PC-9 (cell line): ENCODE measurements around the gene FOXP2. TPM values are rescaled to one million over a fixed set of nuclear protein-coding genes. Genes with fewer than 3 reads are reported as not detected.

Experiments
- BruUV-seq: library from RNA; stranded (reverse); fragments of 400-500 nt; replicated peaks from 2 replicates; lab custom pipeline; 2021; lab: Mats Ljungman, UMichigan
- CTCF ChIA-PET: fragments of 300-600 bp; sonication (Branson Sonifier 250); formaldehyde crosslinking; loops from one replicate; lab custom pipeline; 2022; ENCODE audit warnings: antibody characterized with exemption; lab: Charles Lee
- POLR2A ChIA-PET: fragments of 300-600 bp; sonication (Branson Sonifier 250); formaldehyde crosslinking; loops from one replicate; lab custom pipeline; 2022; ENCODE audit warnings: antibody characterized with exemption; ENCODE audit not compliant: unreplicated experiment; lab: Charles Lee
- DNase-seq, 2 experiments: peaks; one replicate each; pipeline versions ENCODE4 v3.0.0 to v3.0.0-alpha.2; 2015 to 2022; ENCODE audit warnings: mixed read lengths in 1 of 2
- H2AFZ ChIP-seq: fragments of 200-600 bp; sonication (generic); 2 replicates; pipeline ENCODE4 v1.8.1; 2017; ENCODE audit warnings: antibody characterized with exemption
- H3F3A ChIP-seq: fragments of 200-600 bp; sonication (generic); 2 replicates; pipeline ENCODE4 v1.8.1; 2017; ENCODE audit warnings: antibody characterized with exemption, mild to moderate bottlenecking, low read depth; ENCODE audit not compliant: insufficient read depth
- H3K27ac ChIP-seq: fragments of 200-600 bp; sonication (generic); 2 replicates; pipeline ENCODE4 v1.6.1; 2016; ENCODE audit warnings: mixed run types
- H3K27me3 ChIP-seq: fragments of 200-600 bp; sonication (generic); 2 replicates; pipeline ENCODE4 v1.6.1; 2016; ENCODE audit warnings: low read depth, mixed run types; ENCODE audit not compliant: insufficient read depth
- H3K36me3 ChIP-seq: fragments of 200-600 bp; sonication (generic); 2 replicates; pipeline ENCODE4 v1.6.1; 2016; ENCODE audit warnings: low read depth, mixed run types
- H3K4me1 ChIP-seq: fragments of 200-600 bp; sonication (generic); replicated peaks from 2 replicates; pipeline ENCODE4 v1.6.1; 2016; ENCODE audit warnings: mixed run types; ENCODE audit not compliant: insufficient read depth
- H3K4me2 ChIP-seq: fragments of 200-600 bp; sonication (generic); 2 replicates; pipeline ENCODE4 v1.6.1; 2017; ENCODE audit warnings: mixed run types
- H3K4me3 ChIP-seq: fragments of 200-600 bp; sonication (generic); 2 replicates; pipeline ENCODE4 v1.6.1; 2016; ENCODE audit warnings: mixed run types
- H3K79me2 ChIP-seq: fragments of 200-600 bp; sonication (generic); 2 replicates; pipeline ENCODE4 v1.6.1; 2017; ENCODE audit warnings: low read depth, mixed run types
- H3K9me2 ChIP-seq: fragments of 200-600 bp; sonication (generic); 2 replicates; pipeline ENCODE4 v1.8.1; 2017; ENCODE audit warnings: mild to moderate bottlenecking; ENCODE audit not compliant: insufficient read depth
- H3K9me3 ChIP-seq: fragments of 200-600 bp; sonication (generic); 2 replicates; pipeline ENCODE4 v1.8.1; 2016; ENCODE audit warnings: low read depth; ENCODE audit not compliant: insufficient read depth
- H4K20me1 ChIP-seq: fragments of 200-600 bp; sonication (generic); 2 replicates; pipeline ENCODE4 v1.8.1; 2017; ENCODE audit not compliant: insufficient read depth
- EZH2 ChIP-seq: fragments of 200-600 bp; sonication (generic); IDR thresholded peaks from 2 replicates; pipeline ENCODE4 v1.8.0; 2017; ENCODE audit warnings: antibody characterized with exemption, low read depth
- intact Hi-C: fragments of 100-400 bp; cut with micrococcal nuclease; formaldehyde crosslinking; loops from one replicate; pipeline ENCODE4 v1.10.0; 2022; ENCODE audit not compliant: unreplicated experiment
- total RNA-seq: library from RNA; stranded (reverse); gene quantifications from 2 replicates; pipeline ENCODE4 v1.2.3, GENCODE V29; 2021
- TF ChIP-seq, protein P1 (sequence below): fragments of 200-600 bp; sonication (generic); conservative IDR thresholded peaks from 2 replicates; pipeline ENCODE4 v1.6.1; 2017; ENCODE audit warnings: mixed run types, antibody characterized with exemption, mild to moderate bottlenecking, moderate library complexity

The FOXP2 gene
- total RNA-seq, 1 experiment from 2014 or later: 1.2 TPM

DNA sequence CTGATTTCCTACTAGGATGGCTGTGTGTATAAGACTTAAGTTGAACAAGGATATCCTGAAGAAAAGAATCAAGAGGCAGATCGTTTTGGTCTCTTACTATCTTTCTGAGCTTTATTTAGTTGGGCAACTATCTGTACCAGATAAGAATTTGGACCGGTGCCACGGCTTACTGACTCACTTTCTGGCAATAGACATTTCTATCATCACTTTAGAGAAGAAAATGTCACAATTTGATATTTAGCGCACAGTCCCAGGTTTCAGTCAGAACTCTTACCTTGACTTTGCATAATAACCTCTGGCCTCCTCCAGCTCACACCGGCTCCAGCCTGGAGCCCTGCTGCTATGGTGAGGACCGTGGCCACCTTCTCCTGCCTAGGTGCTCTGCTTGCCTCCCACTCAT is 289.1 kb downstream of the FOXP2 start:
- H3K4me3 ChIP-seq: no peak overlapping the region
- ChIA-PET POLR2A (no interaction called here), CTCF (no interaction called here)
- H3K27ac ChIP-seq: no peak overlapping the region
- peak in 1 of 2 experiments; percentile 20 for DNase-seq
- intact Hi-C loops: no loop called here
- H4K20me1 ChIP-seq: no peaks in the 10 kb centered on the region
- H3F3A ChIP-seq: no peaks in the 10 kb centered on the region
- no peaks in the 10 kb centered on the region for H3K4me1 ChIP-seq
- H3K4me2 ChIP-seq: no peak overlapping the region
- TF ChIP-seq EZH2: no peak
- TF ChIP-seq, protein P1, sequence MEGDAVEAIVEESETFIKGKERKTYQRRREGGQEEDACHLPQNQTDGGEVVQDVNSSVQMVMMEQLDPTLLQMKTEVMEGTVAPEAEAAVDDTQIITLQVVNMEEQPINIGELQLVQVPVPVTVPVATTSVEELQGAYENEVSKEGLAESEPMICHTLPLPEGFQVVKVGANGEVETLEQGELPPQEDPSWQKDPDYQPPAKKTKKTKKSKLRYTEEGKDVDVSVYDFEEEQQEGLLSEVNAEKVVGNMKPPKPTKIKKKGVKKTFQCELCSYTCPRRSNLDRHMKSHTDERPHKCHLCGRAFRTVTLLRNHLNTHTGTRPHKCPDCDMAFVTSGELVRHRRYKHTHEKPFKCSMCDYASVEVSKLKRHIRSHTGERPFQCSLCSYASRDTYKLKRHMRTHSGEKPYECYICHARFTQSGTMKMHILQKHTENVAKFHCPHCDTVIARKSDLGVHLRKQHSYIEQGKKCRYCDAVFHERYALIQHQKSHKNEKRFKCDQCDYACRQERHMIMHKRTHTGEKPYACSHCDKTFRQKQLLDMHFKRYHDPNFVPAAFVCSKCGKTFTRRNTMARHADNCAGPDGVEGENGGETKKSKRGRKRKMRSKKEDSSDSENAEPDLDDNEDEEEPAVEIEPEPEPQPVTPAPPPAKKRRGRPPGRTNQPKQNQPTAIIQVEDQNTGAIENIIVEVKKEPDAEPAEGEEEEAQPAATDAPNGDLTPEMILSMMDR: no peak
- no peaks in the 10 kb centered on the region for H3K9me3 ChIP-seq
- H3K27me3 ChIP-seq: no peaks in the 10 kb centered on the region
- BruUV-seq: no TSS peak
- H3K79me2 ChIP-seq: no peaks in the 10 kb centered on the region
- no peaks in the 10 kb centered on the region for H3K9me2 ChIP-seq
- H2AFZ ChIP-seq: no peak overlapping the region
- H3K36me3 ChIP-seq: no peaks in the 10 kb centered on the region

DNA sequence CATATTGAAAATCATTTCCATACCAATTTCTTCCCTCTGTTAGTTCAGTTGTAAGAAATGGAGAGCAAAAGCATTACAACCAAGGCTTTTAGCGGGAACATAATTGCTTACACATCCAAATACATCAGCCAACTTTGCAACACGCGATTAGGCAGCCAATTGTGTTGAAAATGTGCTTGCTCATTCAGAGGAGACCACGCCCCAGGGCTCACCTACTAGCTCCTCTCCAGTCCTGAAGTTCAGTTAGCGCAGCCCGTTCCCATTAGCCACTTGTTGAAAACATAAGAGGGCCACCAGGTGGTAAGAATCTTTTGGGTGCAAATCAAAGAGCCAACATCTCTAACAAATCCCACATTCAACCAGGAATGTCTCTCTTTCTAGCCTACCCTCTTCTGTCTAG is 294.0 kb downstream of the FOXP2 start:
- H4K20me1 ChIP-seq: no peaks in the 10 kb centered on the region
- POLR2A ChIA-PET: no interaction called here
- H3F3A ChIP-seq: no peaks in the 10 kb centered on the region
- intact Hi-C loops: no loop called here
- no peaks in the 10 kb centered on the region for H3K79me2 ChIP-seq
- H3K9me3 ChIP-seq: peaks cover 3% of the 10 kb centered on the region; the same call in 1 of the 2 replicates
- CTCF ChIA-PET: no interaction called here
- H3K4me2 ChIP-seq: no peak overlapping the region
- no peak overlapping the region for H3K27ac ChIP-seq
- H3K4me1 ChIP-seq: peaks cover 11% of the 10 kb centered on the region; the same call in 1 of the 2 replicates
- no peak for TF ChIP-seq EZH2
- no peaks in the 10 kb centered on the region for H3K27me3 ChIP-seq
- no peak for DNase-seq
- H3K36me3 ChIP-seq: no peaks in the 10 kb centered on the region
- H2AFZ ChIP-seq: no peak overlapping the region
- no TSS peak for BruUV-seq
- H3K4me3 ChIP-seq: no peak overlapping the region
- H3K9me2 ChIP-seq: no peaks in the 10 kb centered on the region

DNA sequence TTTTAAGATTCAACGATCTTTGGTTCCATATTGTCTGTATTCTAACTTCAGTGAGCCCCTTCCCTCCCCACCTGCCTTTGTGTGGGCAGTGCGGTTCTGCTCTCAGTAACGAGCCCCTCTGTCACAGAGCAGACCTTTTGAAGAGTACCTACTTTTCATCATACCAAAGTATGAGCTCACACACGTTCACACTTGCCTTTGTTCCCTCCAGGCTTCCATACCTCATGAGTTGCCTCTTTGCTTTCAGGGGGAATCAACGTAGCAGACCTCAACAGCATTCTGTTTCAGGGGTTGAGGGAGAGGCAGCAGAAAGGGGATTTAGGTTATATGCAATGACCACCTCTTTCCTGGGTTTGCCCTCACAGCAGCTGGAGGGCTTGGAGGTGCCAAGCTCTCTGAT is 295.9 kb downstream of the FOXP2 start:
- Histone ChIP-seq H3K27me3 (no peaks in the 10 kb centered on the region), H4K20me1 (no peaks in the 10 kb centered on the region), H3K79me2 (no peaks in the 10 kb centered on the region), H2AFZ (peak overlapping the region; percentile 46; the same call in 1 of the 2 replicates), H3K9me2 (no peaks in the 10 kb centered on the region), H3F3A (no peaks in the 10 kb centered on the region), H3K4me3 (no peak overlapping the region), H3K27ac (no peak overlapping the region), H3K4me2 (no peak overlapping the region), H3K4me1 (peaks cover 11% of the 10 kb centered on the region; the same call in 1 of the 2 replicates), H3K9me3 (peaks cover 6% of the 10 kb centered on the region; the same call in 1 of the 2 replicates), H3K36me3 (no peaks in the 10 kb centered on the region)
- BruUV-seq: no TSS peak
- intact Hi-C loops: no loop called here
- TF ChIP-seq, protein P1: no peak
- no peak for TF ChIP-seq EZH2
- ChIA-PET CTCF (interaction anchor here (0.6 kb wide), 1 partner anchor 567 kb away, joined by 3 read pairs; no protein-coding TSS in a partner anchor), POLR2A (no interaction called here)
- no peak for DNase-seq

DNA sequence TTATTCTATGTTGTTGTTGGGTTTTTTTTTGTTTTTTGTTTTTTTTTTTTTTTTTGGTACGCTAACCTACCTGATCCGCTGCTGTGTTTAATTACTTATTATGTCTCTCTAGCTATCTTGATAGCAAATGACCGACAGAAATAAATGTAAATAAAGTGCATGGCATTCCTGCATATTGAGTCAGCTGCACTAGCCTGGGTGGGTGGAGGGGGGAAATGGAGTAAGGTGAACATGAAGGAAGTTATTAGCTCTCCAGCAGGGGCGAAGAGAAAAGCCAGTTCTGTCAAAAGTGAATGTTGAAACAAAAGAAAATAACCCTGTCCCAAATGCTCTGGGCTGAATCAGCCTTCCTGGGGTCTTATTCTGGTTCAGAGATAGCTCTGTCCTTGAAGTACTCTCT is 296.6 kb downstream of the FOXP2 start:
- no TSS peak for BruUV-seq

More for the DNA sequence above, 296.6 kb downstream of the FOXP2 start:
- no peak for TF ChIP-seq EZH2
- TF ChIP-seq, protein P1: no peak
- Histone ChIP-seq H3K4me3 (no peak overlapping the region), H3K4me2 (peak overlapping the region; percentile 30), H3K9me3 (peaks cover 6% of the 10 kb centered on the region; the same call in 1 of the 2 replicates), H4K20me1 (no peaks in the 10 kb centered on the region), H2AFZ (0 out of 2 replicates have a peak overlapping the region, but pooled peaks have one; percentile 46), H3K36me3 (no peaks in the 10 kb centered on the region), H3K79me2 (no peaks in the 10 kb centered on the region), H3F3A (no peaks in the 10 kb centered on the region), H3K9me2 (no peaks in the 10 kb centered on the region), H3K27me3 (no peaks in the 10 kb centered on the region), H3K27ac (no peak overlapping the region), H3K4me1 (peaks cover 11% of the 10 kb centered on the region; the same call in 1 of the 2 replicates)
- CTCF ChIA-PET: interaction anchor here (0.7 kb wide), 1 partner anchor 584 kb away, joined by 3 read pairs; no protein-coding TSS in a partner anchor
- POLR2A ChIA-PET: no interaction called here
- DNase-seq: peak; percentile 40 to 47
- intact Hi-C loops: no loop called here
